Breast epithelium (tissue), 3 donors: ENCODE results near the gene C1QTNF6.

Experiments
- POLR2AphosphoS5 ChIP-seq, 3 donors: sonication (generic); formaldehyde crosslinking; IDR thresholded peaks; one replicate each; pipeline ENCODE4 v1.6.1; 2017; ENCODE audit warnings: antibody characterized with exemption in 3 of 3
- TF ChIP-seq, protein P1 (sequence below), 3 donors: fragments of 450-650 bp; IDR thresholded peaks; one replicate each; pipeline ENCODE4 v1.5.1; 2016 to 2017; ENCODE audit warnings: antibody characterized with exemption in 3 of 3, mild to moderate bottlenecking in 3 of 3, moderate library complexity in 3 of 3

DNA sequence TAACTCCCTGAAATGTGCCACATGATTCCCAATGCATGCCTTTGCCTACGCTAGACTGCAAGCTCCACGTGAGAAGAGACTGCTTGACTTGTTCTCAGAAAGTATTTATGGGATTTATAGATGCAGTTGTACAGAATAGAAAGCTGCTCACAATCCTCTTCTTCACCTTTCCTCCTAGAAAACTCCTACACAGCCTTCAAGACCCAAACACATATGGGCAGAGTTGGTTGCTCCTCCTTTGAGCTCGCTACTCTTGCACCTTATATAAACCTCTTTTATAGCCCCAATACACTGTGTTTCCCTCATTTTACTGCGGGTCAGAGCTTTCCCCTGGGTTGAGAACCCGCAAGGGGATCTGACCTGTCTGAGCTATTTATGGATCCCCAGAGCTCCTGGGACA is 16.4 kb downstream of the C1QTNF6 start:
- TF ChIP-seq, protein P1, sequence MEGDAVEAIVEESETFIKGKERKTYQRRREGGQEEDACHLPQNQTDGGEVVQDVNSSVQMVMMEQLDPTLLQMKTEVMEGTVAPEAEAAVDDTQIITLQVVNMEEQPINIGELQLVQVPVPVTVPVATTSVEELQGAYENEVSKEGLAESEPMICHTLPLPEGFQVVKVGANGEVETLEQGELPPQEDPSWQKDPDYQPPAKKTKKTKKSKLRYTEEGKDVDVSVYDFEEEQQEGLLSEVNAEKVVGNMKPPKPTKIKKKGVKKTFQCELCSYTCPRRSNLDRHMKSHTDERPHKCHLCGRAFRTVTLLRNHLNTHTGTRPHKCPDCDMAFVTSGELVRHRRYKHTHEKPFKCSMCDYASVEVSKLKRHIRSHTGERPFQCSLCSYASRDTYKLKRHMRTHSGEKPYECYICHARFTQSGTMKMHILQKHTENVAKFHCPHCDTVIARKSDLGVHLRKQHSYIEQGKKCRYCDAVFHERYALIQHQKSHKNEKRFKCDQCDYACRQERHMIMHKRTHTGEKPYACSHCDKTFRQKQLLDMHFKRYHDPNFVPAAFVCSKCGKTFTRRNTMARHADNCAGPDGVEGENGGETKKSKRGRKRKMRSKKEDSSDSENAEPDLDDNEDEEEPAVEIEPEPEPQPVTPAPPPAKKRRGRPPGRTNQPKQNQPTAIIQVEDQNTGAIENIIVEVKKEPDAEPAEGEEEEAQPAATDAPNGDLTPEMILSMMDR (IDR thresholded peaks at IDR 0.05), result no peak
- TF ChIP-seq POLR2AphosphoS5 (IDR thresholded peaks at IDR 0.05), result no peak
